ENCODE results near the gene ERI2. TPM values are rescaled to one million over a fixed set of nuclear protein-coding genes. Genes with fewer than 3 reads are reported as not detected.
"Not testable (repeated sequence)": the region's sequence is repeated elsewhere in the genome, so short reads cannot be mapped to it uniquely, and the experiment has no call there.

The ERI2 gene
- total RNA-seq, 4 donors from 2014 or later, result 6.7 to 15.5 (median 12.0) TPM

DNA sequence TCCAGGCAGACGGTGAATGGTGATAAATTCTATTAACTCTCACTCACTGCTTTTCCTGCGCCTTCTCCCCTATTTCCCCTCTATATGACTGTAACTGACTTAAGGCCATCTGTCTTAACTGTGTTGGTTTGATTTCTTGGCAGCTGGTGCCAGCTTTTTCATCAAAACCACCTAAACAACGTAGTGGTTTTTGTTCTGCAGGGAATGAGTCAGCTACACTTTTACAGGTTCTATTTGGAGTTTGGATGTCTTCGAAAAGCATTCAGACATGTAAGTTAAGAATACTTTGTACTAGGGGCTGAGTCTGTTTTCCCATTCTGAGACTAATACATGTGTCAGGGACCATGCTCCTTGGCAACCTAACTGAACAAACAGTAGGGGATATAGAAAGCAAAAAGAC, 8.5 kb upstream of the ERI2 start:
- intact Hi-C loops (cut with DNase I; ENCODE audit: low total_unique reads), result no loop called here
- TF ChIP-seq, protein P1, sequence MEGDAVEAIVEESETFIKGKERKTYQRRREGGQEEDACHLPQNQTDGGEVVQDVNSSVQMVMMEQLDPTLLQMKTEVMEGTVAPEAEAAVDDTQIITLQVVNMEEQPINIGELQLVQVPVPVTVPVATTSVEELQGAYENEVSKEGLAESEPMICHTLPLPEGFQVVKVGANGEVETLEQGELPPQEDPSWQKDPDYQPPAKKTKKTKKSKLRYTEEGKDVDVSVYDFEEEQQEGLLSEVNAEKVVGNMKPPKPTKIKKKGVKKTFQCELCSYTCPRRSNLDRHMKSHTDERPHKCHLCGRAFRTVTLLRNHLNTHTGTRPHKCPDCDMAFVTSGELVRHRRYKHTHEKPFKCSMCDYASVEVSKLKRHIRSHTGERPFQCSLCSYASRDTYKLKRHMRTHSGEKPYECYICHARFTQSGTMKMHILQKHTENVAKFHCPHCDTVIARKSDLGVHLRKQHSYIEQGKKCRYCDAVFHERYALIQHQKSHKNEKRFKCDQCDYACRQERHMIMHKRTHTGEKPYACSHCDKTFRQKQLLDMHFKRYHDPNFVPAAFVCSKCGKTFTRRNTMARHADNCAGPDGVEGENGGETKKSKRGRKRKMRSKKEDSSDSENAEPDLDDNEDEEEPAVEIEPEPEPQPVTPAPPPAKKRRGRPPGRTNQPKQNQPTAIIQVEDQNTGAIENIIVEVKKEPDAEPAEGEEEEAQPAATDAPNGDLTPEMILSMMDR (IDR thresholded peaks at IDR 0.05), result no peak
- TF ChIP-seq POLR2A (IDR thresholded peaks at IDR 0.05), result no peak
- no peak for DNase-seq (ENCODE audit: low spot score in 2 of 2)
- H3K4me3 ChIP-seq (ENCODE audit: low read depth, poor library complexity, severe bottlenecking), result no peak overlapping the region
- 73 to 78% methylated on average over 4 of the region's 4 CpGs for WGBS, 2 donors

DNA sequence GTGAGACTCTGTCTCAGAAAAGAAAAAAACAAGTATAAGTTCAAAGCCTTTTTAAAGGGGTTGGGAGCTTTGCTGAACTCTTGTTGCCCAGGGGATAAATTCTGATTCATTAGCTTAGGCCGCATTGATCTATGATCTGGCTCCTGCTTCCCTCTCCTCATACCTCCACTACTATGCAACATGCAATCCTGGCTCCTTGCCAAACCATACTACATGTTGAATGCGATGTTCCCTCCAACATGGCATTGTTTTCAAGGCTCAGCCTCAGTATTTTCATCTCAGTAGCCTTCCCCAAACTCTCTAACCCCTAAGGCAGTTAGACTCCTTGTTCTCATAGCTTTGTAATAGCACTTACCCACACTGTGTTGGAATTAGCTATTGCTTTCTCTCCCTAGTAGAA, 6.2 kb upstream of the ERI2 start:
- 40 to 50% methylated on average over 2 of the region's 2 CpGs for WGBS, 2 donors
- intact Hi-C loops (cut with DNase I; ENCODE audit: low total_unique reads), result no loop called here
- DNase-seq (ENCODE audit: low spot score in 2 of 2), result no peak
- no peak overlapping the region for H3K4me3 ChIP-seq (ENCODE audit: low read depth, poor library complexity, severe bottlenecking)
- TF ChIP-seq POLR2A (IDR thresholded peaks at IDR 0.05), result no peak
- TF ChIP-seq, protein P1 (IDR thresholded peaks at IDR 0.05), result no peak

DNA sequence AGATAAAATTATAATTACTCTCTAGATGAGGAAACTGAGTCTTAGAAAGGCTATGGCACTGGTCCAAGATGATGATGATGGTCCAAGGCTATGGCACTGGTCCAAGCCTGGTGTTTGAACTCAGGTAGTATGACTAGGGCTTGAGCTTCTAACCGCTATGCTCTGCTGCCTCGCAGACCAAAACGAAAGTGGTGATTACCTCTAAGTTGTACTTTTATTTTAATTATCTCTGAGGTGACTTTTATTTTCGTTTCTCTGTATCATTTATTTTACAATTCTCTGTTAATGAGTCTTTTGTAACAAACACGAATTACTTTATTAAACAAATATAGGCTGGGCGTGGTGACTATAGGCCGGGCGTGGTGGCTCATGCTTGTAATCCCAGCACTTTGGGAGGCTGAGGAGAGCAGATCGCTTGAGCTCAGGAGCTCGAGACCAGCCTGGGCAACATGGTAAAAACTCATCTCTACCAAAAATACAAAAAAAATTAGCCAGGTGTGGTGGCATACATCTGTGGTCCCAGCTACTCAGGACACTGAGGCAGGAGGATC, 5.7 kb upstream of the ERI2 start:
- intact Hi-C loops (cut with DNase I; ENCODE audit: low total_unique reads), result no loop called here
- WGBS, 2 donors, result 82 to 91% methylated on average over 10 of the region's 10 CpGs
- no peak for TF ChIP-seq POLR2A (IDR thresholded peaks at IDR 0.05)
- TF ChIP-seq, protein P1 (IDR thresholded peaks at IDR 0.05), result no peak
- DNase-seq (ENCODE audit: low spot score in 2 of 2), result no peak
- H3K4me3 ChIP-seq (ENCODE audit: low read depth, poor library complexity, severe bottlenecking), result no peak overlapping the region

DNA sequence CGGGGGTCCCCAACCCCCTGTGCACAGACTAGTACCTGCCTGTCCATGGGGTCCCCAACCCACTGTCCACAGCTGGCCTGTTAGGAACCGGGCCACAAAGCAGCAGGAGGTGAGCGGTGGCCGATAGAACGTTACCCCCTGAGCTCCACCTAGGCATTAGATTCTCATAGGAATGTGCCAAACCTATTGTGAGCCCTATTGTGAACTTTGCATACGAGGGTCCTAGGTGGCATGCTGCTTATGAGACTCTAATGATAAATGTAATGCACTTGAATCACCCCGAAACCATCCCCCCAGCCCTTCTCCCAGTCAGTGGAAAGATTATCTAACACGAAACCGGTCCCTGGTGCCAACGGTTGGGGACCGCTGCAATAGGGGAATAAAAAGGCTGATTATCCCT, 1.6 kb upstream of the ERI2 start:
- intact Hi-C loops (cut with DNase I; ENCODE audit: low total_unique reads), result no loop called here
- TF ChIP-seq POLR2A (IDR thresholded peaks at IDR 0.05), result no peak
- TF ChIP-seq, protein P1 (IDR thresholded peaks at IDR 0.05), result no peak
- 92 to 96% methylated on average over 11 of the region's 11 CpGs for WGBS, 2 donors
- no peak overlapping the region for H3K4me3 ChIP-seq (ENCODE audit: low read depth, poor library complexity, severe bottlenecking)
- no peak for DNase-seq (ENCODE audit: low spot score in 2 of 2)

DNA sequence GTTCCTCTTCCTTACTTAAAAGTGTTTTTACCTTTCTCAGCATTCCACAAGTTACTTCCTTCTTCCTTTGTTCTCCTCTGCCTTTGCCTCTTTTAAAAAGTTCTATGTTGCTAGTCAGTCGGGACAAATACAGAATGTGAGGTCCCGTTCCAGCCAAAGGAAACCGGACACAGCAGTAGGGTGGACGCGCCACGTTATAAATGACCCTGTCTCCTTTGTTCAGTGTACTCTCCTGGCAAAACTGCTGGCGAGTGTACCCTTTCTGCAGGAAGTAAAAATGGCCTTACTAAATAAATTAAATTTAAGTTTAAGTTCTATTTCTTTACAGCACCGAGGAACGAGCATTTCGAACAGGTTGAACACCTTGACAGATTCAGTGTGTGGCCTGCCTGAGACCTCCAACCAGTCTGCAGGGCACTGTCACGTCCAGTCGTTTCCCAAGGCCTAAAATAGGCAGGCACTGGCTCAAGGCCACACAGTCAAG, 546 bp downstream of the ERI2 start:
- WGBS, 2 donors, result 8 to 13% methylated on average over 12 of the region's 12 CpGs
- DNase-seq (ENCODE audit: low spot score in 2 of 2); intact Hi-C loops (cut with DNase I; ENCODE audit: low total_unique reads): not testable (repeated sequence)
- peak overlapping the region; percentile 46 for H3K4me3 ChIP-seq (ENCODE audit: low read depth, poor library complexity, severe bottlenecking)

DNA sequence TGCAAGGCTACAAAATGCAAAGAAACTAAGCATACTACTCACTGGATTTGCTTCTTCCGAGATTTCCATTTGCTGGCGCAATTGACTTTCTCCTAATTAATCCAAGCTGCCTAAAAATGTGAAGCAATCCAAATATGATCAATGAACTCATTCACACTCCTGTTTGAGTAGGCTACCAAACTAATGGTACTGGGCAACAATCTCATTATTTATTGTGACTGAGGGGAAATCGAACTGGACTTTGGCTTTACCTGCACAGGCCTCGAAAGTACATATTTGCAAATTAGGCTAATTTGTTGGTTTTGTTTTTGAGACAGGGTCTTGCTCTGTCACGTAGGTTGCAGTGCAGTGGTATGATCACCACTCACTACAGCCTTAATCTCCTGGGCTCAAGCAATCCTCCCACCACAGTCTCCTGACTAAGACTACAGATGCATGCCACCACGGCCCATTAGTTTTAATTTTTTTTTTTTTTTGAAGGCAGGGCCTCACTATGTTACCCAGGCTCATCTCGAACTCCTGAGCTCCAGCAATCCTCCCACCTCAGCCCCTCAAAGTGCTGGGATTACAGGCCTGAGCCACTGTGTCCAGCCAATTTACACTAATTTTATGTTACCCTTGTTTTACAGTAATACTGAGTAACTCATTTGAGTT, 2.6 kb downstream of the ERI2 start:
- no peak for DNase-seq (ENCODE audit: low spot score in 2 of 2)
- no peak overlapping the region for H3K4me3 ChIP-seq (ENCODE audit: low read depth, poor library complexity, severe bottlenecking)
- intact Hi-C loops (cut with DNase I; ENCODE audit: low total_unique reads), result no loop called here
- TF ChIP-seq POLR2A (IDR thresholded peaks at IDR 0.05), result no peak
- TF ChIP-seq, protein P1 (IDR thresholded peaks at IDR 0.05), result no peak
- 82 to 86% methylated on average over 7 of the region's 7 CpGs for WGBS, 2 donors

Measured in lower leg skin (tissue), 4 donors.